HepG2 (cell line): ENCODE data around the gene NUBP2. TPM values are rescaled to one million over a fixed set of nuclear protein-coding genes. Genes with fewer than 3 reads are reported as not detected.

ENCODE experiments used
- CBX2 ChIP-seq, 2 experiments: fragments of 200-600 bp in 1 of 2; sonication (generic); formaldehyde crosslinking in 1 of 2; IDR thresholded peaks; 2 replicates each; pipeline versions ENCODE4 v1.7.0 to v1.8.1; 2018 to 2022; ENCODE audit warnings: low read depth in 2 of 2, low read length in 1 of 2, mild to moderate bottlenecking in 1 of 2, missing genetic modification reagents in 1 of 2
- FOXJ3 ChIP-seq: sonication (generic); formaldehyde crosslinking; IDR thresholded peaks from 2 replicates; pipeline ENCODE4 v1.4.0; 2020; ENCODE audit warnings: missing genetic modification reagents, mild to moderate bottlenecking, borderline replicate concordance
- KDM5B ChIP-seq: sonication (generic); formaldehyde crosslinking; IDR thresholded peaks from 2 replicates; pipeline ENCODE4 v1.4.0; 2020; ENCODE audit warnings: missing genetic modification reagents, mild to moderate bottlenecking, borderline replicate concordance
- MYNN ChIP-seq: sonication (generic); formaldehyde crosslinking; IDR thresholded peaks from 2 replicates; pipeline ENCODE4 v1.4.0; 2020; ENCODE audit warnings: mild to moderate bottlenecking, low read depth, missing genetic modification reagents
- MYPOP ChIP-seq: sonication (generic); formaldehyde crosslinking; IDR thresholded peaks from 2 replicates; pipeline ENCODE4 v1.8.1; 2023; ENCODE audit warnings: mild to moderate bottlenecking, moderate library complexity, missing genetic modification reagents
- NCOA1 ChIP-seq: sonication (generic); formaldehyde crosslinking; IDR thresholded peaks from 2 replicates; pipeline ENCODE4 v1.9.0; 2021; ENCODE audit warnings: missing genetic modification reagents
- NFKBIZ ChIP-seq: IDR thresholded peaks from 2 replicates; pipeline ENCODE4 v1.6.1; 2018; ENCODE audit warnings: missing genetic modification reagents, missing compliant biosample characterization
- NONO ChIP-seq, 2 experiments: fragments of 450-650 bp in 1 of 2; sonication (generic) in 1 of 2; formaldehyde crosslinking in 1 of 2; IDR thresholded peaks in 1 of 2; conservative IDR thresholded peaks in 1 of 2; 2 replicates each; pipeline versions ENCODE4 v1.6.1 to v1.8.0; 2017 to 2022; ENCODE audit warnings: mild to moderate bottlenecking in 1 of 2, missing genetic modification reagents in 1 of 2, moderate library complexity in 1 of 2
- PAWR ChIP-seq: sonication (generic); formaldehyde crosslinking; IDR thresholded peaks from 2 replicates; pipeline ENCODE4 v1.4.0; 2020; ENCODE audit warnings: missing genetic modification reagents, mild to moderate bottlenecking, borderline replicate concordance
- PAX8 ChIP-seq: sonication (generic); formaldehyde crosslinking; IDR thresholded peaks from 2 replicates; pipeline ENCODE4 v1.8.0; 2022; ENCODE audit warnings: mild to moderate bottlenecking, missing genetic modification reagents, borderline replicate concordance
- SKIL ChIP-seq: sonication (generic); formaldehyde crosslinking; IDR thresholded peaks from 2 replicates; pipeline ENCODE4 v1.8.0; 2022; ENCODE audit warnings: missing genetic modification reagents, mild to moderate bottlenecking, moderate library complexity, borderline replicate concordance
- TRIM22 ChIP-seq: fragments of 450-650 bp; IDR thresholded peaks from 2 replicates; pipeline ENCODE4 v1.6.1; 2017
- ZEB1 ChIP-seq: IDR thresholded peaks from 2 replicates; pipeline ENCODE4 v1.6.1; 2012; ENCODE audit warnings: mild to moderate bottlenecking, low read depth, inconsistent platforms; ENCODE audit not compliant: insufficient replicate concordance
- ZNF317 ChIP-seq: sonication (generic); formaldehyde crosslinking; IDR thresholded peaks from 2 replicates; pipeline ENCODE4 v1.5.0; 2020; ENCODE audit warnings: mild to moderate bottlenecking, missing genetic modification reagents
- ZNF335 ChIP-seq: sonication (generic); formaldehyde crosslinking; IDR thresholded peaks from 2 replicates; pipeline ENCODE4 v1.4.0; 2020; ENCODE audit warnings: missing genetic modification reagents
- ZNF607 ChIP-seq: sonication (generic); formaldehyde crosslinking; IDR thresholded peaks from 2 replicates; pipeline ENCODE4 v1.5.1; 2020; ENCODE audit warnings: missing genetic modification reagents, mild to moderate bottlenecking, borderline replicate concordance
- ZNF841 ChIP-seq: sonication (generic); formaldehyde crosslinking; IDR thresholded peaks from 2 replicates; pipeline ENCODE4 v1.8.1; 2023; ENCODE audit warnings: missing genetic modification reagents, borderline replicate concordance
- ZNF879 ChIP-seq: sonication (generic); formaldehyde crosslinking; IDR thresholded peaks from 2 replicates; pipeline ENCODE4 v1.8.1; 2023; ENCODE audit warnings: missing genetic modification reagents
- ZSCAN22 ChIP-seq: sonication (generic); formaldehyde crosslinking; IDR thresholded peaks from 2 replicates; pipeline ENCODE4 v1.4.0; 2020; ENCODE audit warnings: mild to moderate bottlenecking, missing genetic modification reagents
- polyA plus RNA-seq, 8 experiments: library from polyadenylated mRNA; depleted of rRNA in 3 of 8; stranded (reverse) in 7 of 8; unstranded in 1 of 8; fragments of >200 nt; fragmentation: Illumina TruSeq in 4 of 8; extraction: Trizol in 4 of 8; gene quantifications; 2 replicates each; pipeline versions ENCODE4 v1.2.1 to v1.2.3, GENCODE V29; 2011 to 2016; ENCODE audit warnings: low read depth in 4 of 8, missing spikeins in 1 of 8, mixed read lengths in 1 of 8; ENCODE audit not compliant: insufficient read depth in 1 of 8
- total RNA-seq, 5 experiments: library from RNA; depleted of rRNA; stranded (reverse); fragments of >200 nt; fragmentation: Illumina TruSeq; extraction: Trizol; gene quantifications; 2 replicates each; pipeline ENCODE4 v1.2.3, GENCODE V29; 2016; ENCODE audit warnings: low read depth in 1 of 5
- TF ChIP-seq, protein P1 (sequence below): sonication (generic); formaldehyde crosslinking; IDR thresholded peaks from 2 replicates; pipeline ENCODE4 v1.4.0; 2020; ENCODE audit warnings: low read depth, missing genetic modification reagents

Gene NUBP2
- total and polyA plus RNA-seq, 2 of the 13 experiments (the other 11 are each of a cell fraction or from before 2014, with no cell fraction given): 25.7 to 61.5 TPM

DNA sequence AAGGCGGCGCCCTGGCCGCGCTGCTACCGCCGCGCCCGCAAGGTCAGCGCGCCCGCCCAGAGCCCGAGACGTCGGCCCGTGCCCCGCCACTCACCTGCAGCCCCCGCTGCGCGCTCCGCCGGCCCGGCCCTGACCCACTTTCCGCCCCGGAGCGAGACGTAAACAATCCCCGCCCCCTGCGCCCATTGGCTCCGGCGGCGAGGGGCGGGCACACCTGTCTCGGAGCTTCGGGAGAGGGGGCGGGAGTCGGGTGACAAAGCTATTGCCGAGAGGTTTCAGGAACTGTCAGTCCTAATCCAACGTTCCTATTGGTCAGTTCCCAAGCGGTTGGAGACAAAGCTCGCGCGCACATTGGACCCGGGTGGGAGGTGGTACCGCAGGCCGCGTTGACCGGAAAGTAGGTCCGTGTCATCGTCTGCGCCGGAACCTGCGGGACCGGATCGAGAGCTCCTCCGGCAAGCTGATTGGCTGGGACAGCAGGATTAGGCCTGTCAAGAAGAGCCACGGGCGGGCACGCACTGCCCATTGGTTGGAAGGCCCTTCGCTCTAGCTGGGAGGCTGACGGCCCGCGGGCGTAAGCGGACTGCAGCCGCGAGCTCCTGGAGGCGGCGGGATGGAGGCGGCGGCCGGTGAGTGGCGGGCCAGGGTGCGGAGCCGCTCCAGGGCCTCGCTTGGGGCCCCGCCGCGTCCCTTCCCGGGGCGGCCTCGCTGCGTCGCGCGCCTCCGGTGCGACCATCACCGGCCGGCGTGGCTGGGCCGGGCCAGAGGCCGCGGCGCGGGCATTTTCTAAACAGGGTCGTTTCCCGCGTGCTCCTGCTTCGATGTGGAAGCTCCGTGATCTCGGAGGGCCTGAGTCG, at the start of gene NUBP2, which contains the start of gene SPSB3 (continued):
- TF ChIP-seq SKIL (CRISPR knock-in tag) (0 out of 2 replicates have a peak, but pooled peaks have one; percentile 63), ZNF335 (CRISPR knock-in tag) (no peak), CBX2 (IDR thresholded peaks at IDR 0.05; ENCODE audit: low read depth, low read length) (no peak), CBX2 (CRISPR knock-in tag; IDR thresholded peaks at IDR 0.05; ENCODE audit: low read depth) (no peak), ZNF317 (CRISPR knock-in tag) (no peak), ZEB1 (no peak), MYPOP (CRISPR knock-in tag) (no peak; the same call in 1 of the 2 replicates), ZNF607 (no peak), TRIM22 (no peak), ZSCAN22 (CRISPR knock-in tag) (no peak), KDM5B (CRISPR knock-in tag) (no peak), ZNF841 (CRISPR knock-in tag) (no peak), ZNF879 (CRISPR knock-in tag) (no peak), PAX8 (no peak), NONO (IDR thresholded peaks at IDR 0.05) (no peak), NONO (CRISPR knock-in tag; conservative IDR thresholded peaks at IDR 0.05) (peak; percentile 67), FOXJ3 (CRISPR knock-in tag) (no peak), MYNN (no peak), NCOA1 (no peak), NFKBIZ (CRISPR knock-in tag) (no peak), PAWR (no peak)
- TF ChIP-seq, protein P1, sequence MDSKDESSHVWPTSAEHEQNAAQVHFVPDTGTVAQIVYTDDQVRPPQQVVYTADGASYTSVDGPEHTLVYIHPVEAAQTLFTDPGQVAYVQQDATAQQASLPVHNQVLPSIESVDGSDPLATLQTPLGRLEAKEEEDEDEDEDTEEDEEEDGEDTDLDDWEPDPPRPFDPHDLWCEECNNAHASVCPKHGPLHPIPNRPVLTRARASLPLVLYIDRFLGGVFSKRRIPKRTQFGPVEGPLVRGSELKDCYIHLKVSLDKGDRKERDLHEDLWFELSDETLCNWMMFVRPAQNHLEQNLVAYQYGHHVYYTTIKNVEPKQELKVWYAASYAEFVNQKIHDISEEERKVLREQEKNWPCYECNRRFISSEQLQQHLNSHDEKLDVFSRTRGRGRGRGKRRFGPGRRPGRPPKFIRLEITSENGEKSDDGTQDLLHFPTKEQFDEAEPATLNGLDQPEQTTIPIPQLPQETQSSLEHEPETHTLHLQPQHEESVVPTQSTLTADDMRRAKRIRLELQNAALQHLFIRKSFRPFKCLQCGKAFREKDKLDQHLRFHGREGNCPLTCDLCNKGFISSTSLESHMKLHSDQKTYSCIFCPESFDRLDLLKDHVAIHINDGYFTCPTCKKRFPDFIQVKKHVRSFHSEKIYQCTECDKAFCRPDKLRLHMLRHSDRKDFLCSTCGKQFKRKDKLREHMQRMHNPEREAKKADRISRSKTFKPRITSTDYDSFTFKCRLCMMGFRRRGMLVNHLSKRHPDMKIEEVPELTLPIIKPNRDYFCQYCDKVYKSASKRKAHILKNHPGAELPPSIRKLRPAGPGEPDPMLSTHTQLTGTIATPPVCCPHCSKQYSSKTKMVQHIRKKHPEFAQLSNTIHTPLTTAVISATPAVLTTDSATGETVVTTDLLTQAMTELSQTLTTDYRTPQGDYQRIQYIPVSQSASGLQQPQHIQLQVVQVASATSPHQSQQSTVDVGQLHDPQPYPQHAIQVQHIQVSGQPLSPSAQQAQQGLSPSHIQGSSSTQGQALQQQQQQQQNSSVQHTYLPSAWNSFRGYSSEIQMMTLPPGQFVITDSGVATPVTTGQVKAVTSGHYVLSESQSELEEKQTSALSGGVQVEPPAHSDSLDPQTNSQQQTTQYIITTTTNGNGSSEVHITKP (CRISPR knock-in tag): no peak
